GM12873 (cell line): ENCODE results near the gene ARHGEF1.

Source experiments
- TF ChIP-seq, protein P1 (sequence below): IDR thresholded peaks from 2 replicates; pipeline ENCODE4 v1.5.1; 2012; ENCODE audit warnings: low read depth, mild to moderate bottlenecking, moderate library complexity, low read length, control low read depth; ENCODE audit not compliant: insufficient read depth; ENCODE audit errors: missing control alignments

Gene ARHGEF1

DNA sequence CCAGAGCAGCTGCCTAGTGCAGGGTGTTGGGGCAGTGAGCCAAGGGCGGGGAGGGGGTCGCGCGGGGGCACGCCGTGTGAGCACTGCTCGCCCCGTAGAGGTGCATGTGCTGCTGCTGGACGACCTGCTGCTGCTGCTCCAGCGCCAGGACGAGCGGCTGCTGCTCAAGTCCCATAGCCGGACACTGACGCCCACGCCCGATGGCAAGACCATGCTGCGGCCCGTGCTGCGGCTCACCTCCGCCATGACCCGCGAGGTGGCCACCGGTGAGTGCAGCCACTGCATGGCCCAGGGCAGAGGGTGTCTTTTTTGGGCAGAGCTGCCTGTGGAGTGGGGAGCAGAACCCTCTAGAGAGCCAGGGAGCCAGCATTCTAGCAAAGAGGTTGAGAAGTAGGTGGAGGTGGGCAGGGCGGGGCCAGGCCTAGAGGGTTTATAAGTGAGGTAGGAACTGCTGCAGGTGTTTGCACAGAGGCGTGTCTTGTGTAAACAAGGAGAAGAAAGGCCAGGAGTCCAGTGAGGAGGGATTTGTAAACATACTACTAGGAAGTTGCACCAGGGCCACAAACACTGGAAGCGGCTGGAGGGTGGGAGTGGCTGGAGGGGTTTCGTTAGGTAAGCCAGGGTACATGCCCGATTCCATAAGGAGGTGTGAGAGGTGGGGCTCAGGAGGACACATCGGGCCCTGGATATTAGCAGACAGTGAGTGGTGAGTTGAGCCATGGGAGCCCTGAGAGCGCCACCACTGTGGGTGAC is 21.3 kb downstream of the ARHGEF1 start:
- TF ChIP-seq, protein P1, sequence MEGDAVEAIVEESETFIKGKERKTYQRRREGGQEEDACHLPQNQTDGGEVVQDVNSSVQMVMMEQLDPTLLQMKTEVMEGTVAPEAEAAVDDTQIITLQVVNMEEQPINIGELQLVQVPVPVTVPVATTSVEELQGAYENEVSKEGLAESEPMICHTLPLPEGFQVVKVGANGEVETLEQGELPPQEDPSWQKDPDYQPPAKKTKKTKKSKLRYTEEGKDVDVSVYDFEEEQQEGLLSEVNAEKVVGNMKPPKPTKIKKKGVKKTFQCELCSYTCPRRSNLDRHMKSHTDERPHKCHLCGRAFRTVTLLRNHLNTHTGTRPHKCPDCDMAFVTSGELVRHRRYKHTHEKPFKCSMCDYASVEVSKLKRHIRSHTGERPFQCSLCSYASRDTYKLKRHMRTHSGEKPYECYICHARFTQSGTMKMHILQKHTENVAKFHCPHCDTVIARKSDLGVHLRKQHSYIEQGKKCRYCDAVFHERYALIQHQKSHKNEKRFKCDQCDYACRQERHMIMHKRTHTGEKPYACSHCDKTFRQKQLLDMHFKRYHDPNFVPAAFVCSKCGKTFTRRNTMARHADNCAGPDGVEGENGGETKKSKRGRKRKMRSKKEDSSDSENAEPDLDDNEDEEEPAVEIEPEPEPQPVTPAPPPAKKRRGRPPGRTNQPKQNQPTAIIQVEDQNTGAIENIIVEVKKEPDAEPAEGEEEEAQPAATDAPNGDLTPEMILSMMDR: no peak

- TF ChIP-seq, protein P1: no peak
These were observed 22.5 kb downstream of the ARHGEF1 start for GRCh38 chr19:41905273-41906002.

DNA sequence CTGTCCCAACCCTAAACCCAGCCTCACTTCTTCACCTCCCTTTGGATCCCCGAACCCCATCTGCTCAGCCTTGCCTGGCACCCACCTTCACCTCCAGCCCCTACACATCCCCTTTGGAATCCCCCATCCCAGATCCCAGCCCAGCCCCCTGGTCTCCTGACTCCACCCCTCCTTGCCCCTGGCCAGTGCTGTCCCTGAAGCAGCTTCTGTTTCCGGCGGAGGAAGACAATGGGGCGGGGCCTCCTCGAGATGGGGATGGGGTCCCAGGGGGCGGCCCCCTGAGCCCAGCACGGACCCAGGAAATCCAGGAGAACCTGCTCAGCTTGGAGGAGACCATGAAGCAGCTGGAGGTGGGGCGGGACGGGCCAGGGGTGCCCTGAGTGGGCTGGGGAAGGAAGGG is 23.3 kb downstream of the ARHGEF1 start:
- TF ChIP-seq, protein P1: no peak

DNA sequence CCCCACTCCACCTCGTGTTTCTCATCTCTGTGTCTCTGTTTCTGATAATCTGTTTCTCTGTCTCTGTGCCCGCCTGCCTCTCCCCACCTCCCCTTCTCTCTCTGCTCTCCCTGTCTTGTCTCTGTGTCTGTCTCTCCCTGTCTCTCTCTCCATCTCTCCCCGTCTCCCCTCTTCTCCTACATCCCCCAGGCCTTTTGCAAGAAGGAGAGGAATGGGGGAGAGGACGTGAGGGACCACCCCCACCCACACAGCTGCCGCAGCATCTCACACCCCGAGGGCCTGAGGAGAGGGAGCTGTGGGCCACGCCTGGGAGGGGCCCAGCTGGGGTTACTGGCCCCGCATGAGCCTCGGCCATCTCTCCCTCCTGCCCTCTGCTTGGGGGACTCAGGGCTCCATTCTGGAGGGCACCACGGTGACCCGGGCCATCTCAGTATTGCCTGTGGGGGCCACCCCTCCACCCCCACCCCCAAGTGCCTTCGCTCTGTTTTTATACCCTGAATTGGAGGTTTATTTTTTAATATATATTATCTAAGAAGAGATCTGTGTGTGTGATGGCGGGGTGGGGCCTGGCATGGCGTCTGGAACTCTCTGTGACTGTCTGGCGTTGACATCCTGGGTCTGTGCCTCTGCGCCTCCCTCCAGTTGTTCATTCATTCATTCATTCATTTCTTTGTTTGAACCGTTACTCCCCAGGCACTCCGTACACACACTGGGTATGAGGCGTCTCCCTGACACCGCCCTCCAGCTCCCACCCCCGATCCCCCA is 24.1 kb downstream of the ARHGEF1 start:
- TF ChIP-seq, protein P1: no peak

- TF ChIP-seq, protein P1: no peak
These were observed 25.1 kb downstream of the ARHGEF1 start for GRCh38 chr19:41907994-41908615.

GRCh38 chr19:41908724-41909464 is 25.9 kb downstream of the ARHGEF1 start:
- TF ChIP-seq, protein P1: no peak
